Measurements from ENCODE around the gene GRIK4. TPM values are rescaled to one million over a fixed set of nuclear protein-coding genes. Genes with fewer than 3 reads are reported as not detected.

Gene GRIK4
- polyA plus RNA-seq, 1 donor from 2014 or later = 3.4 TPM

GRCh38 chr11:120722524-120722923 is 211.0 kb downstream of the GRIK4 start:
- H4K20me1 ChIP-seq (ENCODE audit: insufficient read depth) = no peaks in the 10 kb centered on the region
- H3K9me3 ChIP-seq (ENCODE audit: low read length) = peaks cover 4% of the 10 kb centered on the region
- H3K79me2 ChIP-seq (replicated peaks; ENCODE audit: insufficient read depth, low read length) = no peaks in the 10 kb centered on the region
- no peaks in the 10 kb centered on the region for H3K36me3 ChIP-seq (ENCODE audit: insufficient read depth, low read length)
- H3K9ac ChIP-seq (ENCODE audit: low read length) = no peak overlapping the region
- no peak for TF ChIP-seq RAD21 (conservative IDR thresholded peaks at IDR 0.05)
- no peak for TF ChIP-seq MXI1 (conservative IDR thresholded peaks at IDR 0.05; ENCODE audit: poor library complexity, severe bottlenecking)
- no peak for TF ChIP-seq REST (IDR thresholded peaks at IDR 0.05; ENCODE audit: borderline replicate concordance)
- TF ChIP-seq EP300 (conservative IDR thresholded peaks at IDR 0.05; ENCODE audit: poor library complexity, severe bottlenecking) = no peak
- TF ChIP-seq EZH2 (IDR thresholded peaks at IDR 0.05; ENCODE audit: borderline replicate concordance, insufficient read depth, low read length, poor library complexity, severe bottlenecking) = no peak
- no peak for TF ChIP-seq CTCF (IDR thresholded peaks at IDR 0.05; ENCODE audit: poor library complexity, severe bottlenecking)
- TF ChIP-seq SMC3 (conservative IDR thresholded peaks at IDR 0.05; ENCODE audit: poor library complexity) = no peak
- no peak for TF ChIP-seq TAF1 (IDR thresholded peaks at IDR 0.05; ENCODE audit: low read depth)
- no peak for TF ChIP-seq POLR2AphosphoS5 (IDR thresholded peaks at IDR 0.05)
- no peak overlapping the region for H2AFZ ChIP-seq (ENCODE audit: low read depth, low read length)
- H3K27ac ChIP-seq (ENCODE audit: low read length) = no peak overlapping the region
- H3K9me2 ChIP-seq (ENCODE audit: insufficient read depth, low read length) = no peaks in the 10 kb centered on the region
- H3K27me3 ChIP-seq (ENCODE audit: insufficient read depth, low read depth, low read length) = no peaks in the 10 kb centered on the region
- no peak overlapping the region for H3K4me2 ChIP-seq (ENCODE audit: low read length)
- no peak overlapping the region for H3K4me3 ChIP-seq (ENCODE audit: low read length)
- H3F3A ChIP-seq (ENCODE audit: insufficient read depth, low read length, poor library complexity, severe bottlenecking) = no peaks in the 10 kb centered on the region

- H3K9me2 ChIP-seq (ENCODE audit: insufficient read depth, low read length) = no peaks in the 10 kb centered on the region
- no peak overlapping the region for H2AFZ ChIP-seq (ENCODE audit: low read depth, low read length)
- no peak overlapping the region for H3K9ac ChIP-seq (ENCODE audit: low read length)
- no peaks in the 10 kb centered on the region for H3K36me3 ChIP-seq (ENCODE audit: insufficient read depth, low read length)
- no peaks in the 10 kb centered on the region for H3F3A ChIP-seq (ENCODE audit: insufficient read depth, low read length, poor library complexity, severe bottlenecking)
- H3K9me3 ChIP-seq (ENCODE audit: low read length) = peaks cover 4% of the 10 kb centered on the region
- H3K4me3 ChIP-seq (ENCODE audit: low read length) = no peak overlapping the region
- no peaks in the 10 kb centered on the region for H4K20me1 ChIP-seq (ENCODE audit: insufficient read depth)
- H3K79me2 ChIP-seq (replicated peaks; ENCODE audit: insufficient read depth, low read length) = no peaks in the 10 kb centered on the region
- no peak overlapping the region for H3K27ac ChIP-seq (ENCODE audit: low read length)
- no peaks in the 10 kb centered on the region for H3K27me3 ChIP-seq (ENCODE audit: insufficient read depth, low read depth, low read length)
- no peak for TF ChIP-seq MXI1 (conservative IDR thresholded peaks at IDR 0.05; ENCODE audit: poor library complexity, severe bottlenecking)
- TF ChIP-seq EZH2 (IDR thresholded peaks at IDR 0.05; ENCODE audit: borderline replicate concordance, insufficient read depth, low read length, poor library complexity, severe bottlenecking) = no peak
- no peak for TF ChIP-seq REST (IDR thresholded peaks at IDR 0.05; ENCODE audit: borderline replicate concordance)
- no peak for TF ChIP-seq EP300 (conservative IDR thresholded peaks at IDR 0.05; ENCODE audit: poor library complexity, severe bottlenecking)
- no peak for TF ChIP-seq POLR2AphosphoS5 (IDR thresholded peaks at IDR 0.05)
- no peak for TF ChIP-seq CTCF (IDR thresholded peaks at IDR 0.05; ENCODE audit: poor library complexity, severe bottlenecking)
- no peak for TF ChIP-seq TAF1 (IDR thresholded peaks at IDR 0.05; ENCODE audit: low read depth)
- TF ChIP-seq RAD21 (conservative IDR thresholded peaks at IDR 0.05) = no peak
- TF ChIP-seq SMC3 (conservative IDR thresholded peaks at IDR 0.05; ENCODE audit: poor library complexity) = no peak
- no peak overlapping the region for H3K4me2 ChIP-seq (ENCODE audit: low read length)
Measured at GRCh38 chr11:120723751-120724150, 212.2 kb downstream of the GRIK4 start.

All from neural cell (in vitro differentiated cells).